ENCODE data around the gene ABHD14A. TPM values are rescaled to one million over a fixed set of nuclear protein-coding genes. Genes with fewer than 3 reads are reported as not detected.

The ABHD14A gene
- total and polyA plus RNA-seq, 2 of the 13 experiments (the other 11 are each of a cell fraction or from before 2014, with no cell fraction given): 29.5 to 46.9 TPM

Small RNAs within 50 kb of the gene (small RNA-seq; reads per million reads assigned to genes)
- gene AC115284.1 (ENCODE audit: insufficient read depth in 2 of 3, insufficient read length in 3 of 3, low read depth in 2 of 3, low replicate concordance in 1 of 3): 0 reads per million in 3 experiments

Other genes with a start within 250 kb of the ABHD14A start
- gene IQCF6, start 195.8 kb upstream of the ABHD14A start, total RNA-seq (2016; rRNA removed; fragmentation: Illumina TruSeq; extraction: Trizol): not detected in 2 replicates
- not detected in 2 replicates for gene IQCF6, start 195.8 kb upstream of the ABHD14A start, polyA plus RNA-seq (2011; rRNA removed)
- gene IQCF2, start 113.4 kb upstream of the ABHD14A start, total RNA-seq (2016; rRNA removed; fragmentation: Illumina TruSeq; extraction: Trizol): not detected in 2 replicates
- not detected in 2 replicates for gene IQCF2, start 113.4 kb upstream of the ABHD14A start, polyA plus RNA-seq (2011; rRNA removed)
- gene IQCF5, start 99.5 kb upstream of the ABHD14A start, total RNA-seq (2016; rRNA removed; fragmentation: Illumina TruSeq; extraction: Trizol): not detected in 2 replicates
- gene IQCF5, start 99.5 kb upstream of the ABHD14A start, polyA plus RNA-seq (2011; rRNA removed): not detected in 2 replicates
- not detected in 2 replicates for gene IQCF1, start 71.7 kb upstream of the ABHD14A start, total RNA-seq (2016; rRNA removed; fragmentation: Illumina TruSeq; extraction: Trizol)
- not detected in 2 replicates for gene IQCF1, start 71.7 kb upstream of the ABHD14A start, polyA plus RNA-seq (2011; rRNA removed)
- gene RRP9, start 33.2 kb upstream of the ABHD14A start, total RNA-seq (2016; rRNA removed; fragmentation: Illumina TruSeq; extraction: Trizol): 39.4 and 44.0 TPM in 2 replicates
- 14.8 and 18.4 TPM in 2 replicates for gene RRP9, start 33.2 kb upstream of the ABHD14A start, polyA plus RNA-seq (2011; rRNA removed)
- 7.7 and 11.2 TPM in 2 replicates for gene PARP3, start 32.7 kb upstream of the ABHD14A start, total RNA-seq (2016; rRNA removed; fragmentation: Illumina TruSeq; extraction: Trizol)
- 21.5 and 24.0 TPM in 2 replicates for gene PARP3, start 32.7 kb upstream of the ABHD14A start, polyA plus RNA-seq (2011; rRNA removed)
- not detected in 2 replicates for gene GPR62, start 19.7 kb upstream of the ABHD14A start, total RNA-seq (2016; rRNA removed; fragmentation: Illumina TruSeq; extraction: Trizol)
- not detected in 2 replicates for gene GPR62, start 19.7 kb upstream of the ABHD14A start, polyA plus RNA-seq (2011; rRNA removed)
- gene PCBP4, start 7.6 kb upstream of the ABHD14A start, total RNA-seq (2016; rRNA removed; fragmentation: Illumina TruSeq; extraction: Trizol): 32.5 and 36.8 TPM in 2 replicates
- gene PCBP4, start 7.6 kb upstream of the ABHD14A start, polyA plus RNA-seq (2011; rRNA removed): 51.3 and 58.9 TPM in 2 replicates
- gene ABHD14B, start 1.0 kb upstream of the ABHD14A start, total RNA-seq (2016; rRNA removed; fragmentation: Illumina TruSeq; extraction: Trizol): 40.4 and 44.4 TPM in 2 replicates
- 102 and 108 TPM in 2 replicates for gene ABHD14B, start 1.0 kb upstream of the ABHD14A start, polyA plus RNA-seq (2011; rRNA removed)
- 112 and 113 TPM in 2 replicates for gene ACY1, start 8.5 kb downstream of the ABHD14A start, total RNA-seq (2016; rRNA removed; fragmentation: Illumina TruSeq; extraction: Trizol)
- gene ACY1, start 8.5 kb downstream of the ABHD14A start, polyA plus RNA-seq (2011; rRNA removed): 162 and 166 TPM in 2 replicates
- 1,348 and 1,507 TPM in 2 replicates for gene RPL29, start 20.8 kb downstream of the ABHD14A start, total RNA-seq (2016; rRNA removed; fragmentation: Illumina TruSeq; extraction: Trizol)
- gene RPL29, start 20.8 kb downstream of the ABHD14A start, polyA plus RNA-seq (2011; rRNA removed): 2,212 and 2,263 TPM in 2 replicates
- gene DUSP7, start 81.5 kb downstream of the ABHD14A start, total RNA-seq (2016; rRNA removed; fragmentation: Illumina TruSeq; extraction: Trizol): 6.6 and 7.3 TPM in 2 replicates
- 8.7 and 8.8 TPM in 2 replicates for gene DUSP7, start 81.5 kb downstream of the ABHD14A start, polyA plus RNA-seq (2011; rRNA removed)
- gene POC1A, start 179.4 kb downstream of the ABHD14A start, total RNA-seq (2016; rRNA removed; fragmentation: Illumina TruSeq; extraction: Trizol): 20.0 and 22.5 TPM in 2 replicates
- gene POC1A, start 179.4 kb downstream of the ABHD14A start, polyA plus RNA-seq (2011; rRNA removed): 12.6 and 14.6 TPM in 2 replicates
- 36.0 and 40.2 TPM in 2 replicates for gene ALAS1, start 223.1 kb downstream of the ABHD14A start, total RNA-seq (2016; rRNA removed; fragmentation: Illumina TruSeq; extraction: Trizol)
- gene ALAS1, start 223.1 kb downstream of the ABHD14A start, polyA plus RNA-seq (2011; rRNA removed): 39.0 and 43.2 TPM in 2 replicates

Measured in HepG2 (cell line).